ENCODE data around the gene CIRBP.

The CIRBP gene

GRCh38 chr19:1229924-1230782 is 39.0 kb upstream of the CIRBP start:
- no peak for FAIRE-seq
- DNase-seq (ENCODE audit: insufficient read length, low spot score): no peak

- FAIRE-seq (no peak), DNase-seq (ENCODE audit: insufficient read length, low spot score) (no peak)
Measured at GRCh38 chr19:1230783-1231489, 38.2 kb upstream of the CIRBP start.

- no peak for DNase-seq (ENCODE audit: insufficient read length, low spot score)
- FAIRE-seq: no peak
Measured at GRCh38 chr19:1231729-1232637, 37.1 kb upstream of the CIRBP start.

GRCh38 chr19:1232652-1233072 is 36.5 kb upstream of the CIRBP start:
- FAIRE-seq (no peak), DNase-seq (ENCODE audit: insufficient read length, low spot score) (no peak)

- FAIRE-seq (no peak), DNase-seq (ENCODE audit: insufficient read length, low spot score) (no peak)
Measured at GRCh38 chr19:1233115-1233667, 35.9 kb upstream of the CIRBP start.

- FAIRE-seq: no peak
- no peak for DNase-seq (ENCODE audit: insufficient read length, low spot score)
Measured at GRCh38 chr19:1234051-1234954, 34.8 kb upstream of the CIRBP start.

- DNase-seq (ENCODE audit: insufficient read length, low spot score): no peak
- FAIRE-seq: no peak
Measured at GRCh38 chr19:1234955-1235380, 34.2 kb upstream of the CIRBP start.

GRCh38 chr19:1235625-1236538 is 33.2 kb upstream of the CIRBP start:
- DNase-seq (ENCODE audit: insufficient read length, low spot score): no peak
- no peak for FAIRE-seq

- FAIRE-seq (no peak), DNase-seq (ENCODE audit: insufficient read length, low spot score) (no peak)
Measured at GRCh38 chr19:1236576-1236975, 32.6 kb upstream of the CIRBP start.

GRCh38 chr19:1237027-1237659 is 32.0 kb upstream of the CIRBP start:
- FAIRE-seq (no peak), DNase-seq (ENCODE audit: insufficient read length, low spot score) (no peak)

- DNase-seq (ENCODE audit: insufficient read length, low spot score) (no peak), FAIRE-seq (no peak)
Measured at GRCh38 chr19:1237754-1238368, 31.3 kb upstream of the CIRBP start, which contains the start of gene CBARP. Gene CBARP, minus strand, starts transcription at chr19:1238005. Its CDS starts 1,905 bp downstream, at chr19:1236100.

GRCh38 chr19:1238369-1239303 is 30.5 kb upstream of the CIRBP start:
- FAIRE-seq: no peak
- DNase-seq (ENCODE audit: insufficient read length, low spot score): no peak

- DNase-seq (ENCODE audit: insufficient read length, low spot score) (no peak), FAIRE-seq (no peak)
Measured at GRCh38 chr19:1239420-1239795, 29.7 kb upstream of the CIRBP start.

GRCh38 chr19:1239796-1240737 is 29.1 kb upstream of the CIRBP start:
- DNase-seq (ENCODE audit: insufficient read length, low spot score): peak; percentile 100
- FAIRE-seq: peak; percentile 14

GRCh38 chr19:1240925-1241324 is 28.2 kb upstream of the CIRBP start:
- DNase-seq (ENCODE audit: insufficient read length, low spot score): no peak
- FAIRE-seq: no peak
